Kidney tubule cell (primary cell): Measurements from ENCODE around the gene PHLPP1.
A peak's percentile ranks its signal among the peaks of the same experiment; 100 is the strongest.

Experiments used
- DNase-seq: peaks from one replicate; pipeline ENCODE4 v3.0.0-alpha.2; 2018; ENCODE audit warnings: low spot score

Gene PHLPP1

DNA sequence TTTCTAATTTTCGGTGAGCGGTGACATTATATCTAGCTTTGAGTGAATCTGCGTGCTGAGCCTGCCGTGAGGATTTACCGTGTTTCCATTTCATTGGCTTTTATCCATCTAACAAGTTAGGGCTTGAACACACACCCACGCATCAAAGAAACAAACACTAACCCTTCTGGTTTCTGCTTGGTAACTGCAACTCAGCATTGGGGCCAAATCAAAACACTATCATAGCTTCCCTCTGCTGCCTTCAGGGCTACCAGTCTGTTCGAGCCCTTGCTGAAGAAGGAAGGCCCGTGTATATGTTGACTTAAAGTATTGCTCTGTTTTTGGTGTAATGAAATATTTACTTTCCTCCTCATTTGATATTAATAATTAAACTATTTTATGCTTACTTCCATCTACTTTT lies 227.2 kb downstream of the PHLPP1 start:
- no peak for DNase-seq

DNA sequence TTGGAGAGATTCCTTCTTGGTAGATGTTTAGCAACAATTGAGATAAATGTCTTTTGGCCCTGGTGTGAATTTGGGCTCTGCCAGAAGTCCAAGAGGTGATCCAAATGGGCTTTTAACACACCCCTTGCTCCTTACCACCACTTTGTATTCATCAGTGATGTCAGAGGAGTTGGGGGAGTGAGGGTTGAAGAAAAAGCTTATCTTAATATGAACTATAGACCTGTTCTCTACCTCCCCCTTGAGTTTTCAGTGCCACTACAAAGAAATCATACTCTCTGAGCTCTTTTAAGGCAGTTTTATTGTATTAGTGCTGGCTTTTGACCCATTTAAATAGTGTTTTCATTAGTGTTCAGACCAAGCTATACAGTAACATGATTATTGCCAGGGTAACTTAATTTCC lies 229.1 kb downstream of the PHLPP1 start:
- DNase-seq = no peak

DNA sequence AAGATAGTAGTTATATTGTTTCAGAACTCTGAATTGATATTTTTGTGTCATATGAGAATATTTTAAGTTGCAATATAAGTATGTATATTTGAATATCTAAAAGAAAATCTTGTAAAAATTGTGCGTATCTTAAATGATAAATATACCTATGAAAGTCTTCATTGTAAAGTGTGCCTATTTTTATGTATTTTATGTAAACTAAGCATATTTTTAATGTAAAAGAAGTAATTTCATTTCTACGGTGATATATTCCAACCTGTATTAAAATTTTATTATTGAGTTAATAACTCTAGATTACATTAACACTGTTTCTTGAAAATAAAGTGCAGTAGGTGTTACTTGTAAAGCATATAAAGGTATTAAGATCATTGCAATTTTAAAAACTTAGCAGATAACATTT lies 233.4 kb downstream of the PHLPP1 start:
- DNase-seq = no peak

DNA sequence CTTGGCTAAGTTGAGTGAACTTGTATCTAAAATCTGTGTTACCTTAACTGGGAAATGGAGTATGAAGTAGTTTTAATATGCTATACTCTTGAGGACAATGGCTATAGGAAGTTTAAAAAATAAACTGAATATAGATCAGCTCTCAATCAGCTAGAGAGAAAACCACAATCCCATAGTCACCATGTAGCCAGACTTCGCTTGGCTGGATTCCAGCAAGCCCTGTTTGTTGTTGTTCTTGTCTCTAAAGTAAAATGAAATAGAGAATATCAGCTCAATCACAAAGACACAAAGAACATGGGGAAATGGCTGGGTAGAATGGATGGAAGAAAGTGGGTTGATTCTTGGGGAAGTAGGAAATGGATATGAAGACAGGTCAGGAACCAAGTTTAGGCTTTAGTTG lies 234.9 kb downstream of the PHLPP1 start:
- DNase-seq = no peak

DNA sequence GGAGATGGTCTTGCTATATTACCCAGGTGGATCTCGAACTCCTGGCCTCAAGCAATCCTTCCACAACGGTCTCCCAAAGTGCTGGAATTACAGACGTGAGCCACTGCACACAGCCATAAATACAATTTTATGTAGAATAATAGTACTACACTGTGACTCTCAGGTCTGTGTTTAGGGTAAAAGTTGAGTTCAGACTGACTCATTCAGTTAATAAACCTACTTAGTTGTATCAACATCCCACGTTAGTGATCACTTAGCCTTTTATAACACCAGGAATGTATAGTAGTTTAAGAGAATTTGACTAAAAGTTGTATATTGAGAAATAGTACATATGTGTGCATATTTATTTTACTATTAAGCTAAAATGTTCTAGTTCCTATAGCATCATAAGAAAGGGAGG lies 237.5 kb downstream of the PHLPP1 start:
- no peak for DNase-seq

- no peak for DNase-seq
Observed at GRCh38 chr18:62953663-62954062, 238.3 kb downstream of the PHLPP1 start.

DNA sequence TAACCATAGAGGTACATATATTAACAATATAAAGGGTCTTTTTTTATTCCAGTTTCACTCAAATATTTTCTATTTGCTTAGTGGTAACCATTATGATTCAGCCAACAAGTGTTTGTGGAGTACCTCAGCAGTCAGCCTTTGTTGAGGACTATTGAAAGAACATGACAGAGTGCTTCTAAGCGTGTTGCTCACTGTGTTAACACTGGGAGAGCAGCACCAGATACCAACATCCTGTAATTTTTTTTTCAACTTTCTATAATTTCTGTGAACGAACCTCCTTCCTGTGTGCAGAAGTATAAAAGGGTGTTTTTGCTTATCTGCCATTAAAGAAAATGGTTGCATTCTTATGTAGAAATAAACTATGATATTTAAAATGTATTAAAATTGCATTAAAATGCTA lies 239.0 kb downstream of the PHLPP1 start:
- peak; percentile 42 for DNase-seq

GRCh38 chr18:62957885-62958472 lies 242.6 kb downstream of the PHLPP1 start:
- DNase-seq = peak; percentile 61

DNA sequence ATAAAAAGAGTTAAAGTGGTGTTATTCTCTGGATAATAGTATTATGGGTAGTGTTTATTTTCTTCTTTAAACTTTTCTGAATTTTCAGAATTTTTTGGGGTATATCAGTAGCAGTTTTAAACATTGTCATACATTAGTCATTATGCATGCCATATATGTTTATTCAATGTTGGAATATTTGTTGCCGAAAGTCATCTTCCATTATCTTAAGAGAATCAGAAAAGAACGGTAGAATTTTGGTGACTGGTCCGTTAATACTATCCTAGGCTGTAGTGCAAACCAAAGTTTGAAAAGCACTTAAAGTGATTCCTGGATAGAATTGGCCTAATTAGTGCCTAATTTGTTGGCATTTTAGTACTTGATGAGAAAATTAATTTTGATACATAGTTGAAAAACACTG lies 244.1 kb downstream of the PHLPP1 start:
- no peak for DNase-seq

GRCh38 chr18:62963507-62963906 lies 248.2 kb downstream of the PHLPP1 start:
- DNase-seq = no peak

DNA sequence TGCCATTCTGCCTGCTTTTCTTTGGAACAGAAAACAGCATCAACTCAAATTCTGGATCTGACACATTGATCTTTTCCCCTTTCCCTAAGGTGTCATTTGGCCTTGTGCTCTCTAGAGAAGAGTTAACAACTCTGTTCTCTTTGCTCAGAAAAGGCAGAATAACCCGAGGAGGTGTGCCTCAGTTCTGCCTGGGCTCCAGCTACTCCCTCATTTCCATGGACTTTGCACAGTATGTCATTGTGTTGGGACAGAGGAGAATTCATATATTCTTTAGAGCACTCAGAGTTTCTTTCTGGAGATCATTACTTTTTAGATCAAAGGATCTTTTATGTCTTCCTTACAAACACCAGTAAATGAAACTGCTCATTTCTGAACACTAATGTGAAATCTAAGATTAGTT lies 249.1 kb downstream of the PHLPP1 start:
- no peak for DNase-seq

- no peak for DNase-seq
Observed at GRCh38 chr18:62967089-62967488, 251.7 kb downstream of the PHLPP1 start.

DNA sequence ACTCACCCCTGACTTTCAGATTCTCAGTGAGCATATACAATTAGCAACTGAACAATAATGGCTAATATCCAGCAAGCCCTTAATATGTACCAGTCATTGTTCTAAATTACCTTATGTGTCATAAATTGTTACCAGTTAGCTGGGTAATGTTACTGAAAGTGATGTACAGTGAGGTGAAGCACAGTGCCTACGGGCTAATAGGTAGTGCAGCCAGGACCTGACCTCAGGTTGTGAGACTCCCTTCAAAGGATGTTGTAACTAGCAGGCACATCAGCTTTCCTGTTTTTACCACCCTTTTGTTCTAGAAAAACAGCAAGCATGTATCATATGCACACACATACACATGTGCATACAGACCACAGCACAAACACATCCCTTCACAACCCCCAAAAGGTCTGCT lies 258.3 kb downstream of the PHLPP1 start:
- no peak for DNase-seq

DNA sequence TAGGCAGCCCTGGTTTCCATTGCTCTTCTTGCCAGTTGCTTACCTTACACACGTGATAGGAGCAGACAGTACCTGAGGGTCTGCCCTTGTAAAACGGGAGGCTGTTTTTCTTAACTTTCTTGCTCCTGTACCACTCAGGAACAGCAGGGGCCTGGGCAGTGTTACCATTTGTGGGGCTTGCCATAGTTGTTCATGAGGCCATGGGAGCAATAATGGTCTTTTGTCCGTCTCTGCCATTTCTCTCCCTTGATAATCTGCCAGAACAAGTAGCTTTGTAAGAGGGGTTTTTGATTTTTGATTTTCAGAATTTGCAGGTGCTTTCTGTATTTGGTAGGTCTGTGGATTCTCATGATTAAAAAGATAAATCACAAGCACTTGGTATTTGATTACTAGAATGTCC lies 259.0 kb downstream of the PHLPP1 start:
- DNase-seq = no peak

- no peak for DNase-seq
Observed at GRCh38 chr18:62974928-62975675, 259.8 kb downstream of the PHLPP1 start.

GRCh38 chr18:62975785-62976184 lies 260.4 kb downstream of the PHLPP1 start:
- no peak for DNase-seq

- DNase-seq = no peak
Observed at GRCh38 chr18:62976227-62976626, 260.9 kb downstream of the PHLPP1 start.

DNA sequence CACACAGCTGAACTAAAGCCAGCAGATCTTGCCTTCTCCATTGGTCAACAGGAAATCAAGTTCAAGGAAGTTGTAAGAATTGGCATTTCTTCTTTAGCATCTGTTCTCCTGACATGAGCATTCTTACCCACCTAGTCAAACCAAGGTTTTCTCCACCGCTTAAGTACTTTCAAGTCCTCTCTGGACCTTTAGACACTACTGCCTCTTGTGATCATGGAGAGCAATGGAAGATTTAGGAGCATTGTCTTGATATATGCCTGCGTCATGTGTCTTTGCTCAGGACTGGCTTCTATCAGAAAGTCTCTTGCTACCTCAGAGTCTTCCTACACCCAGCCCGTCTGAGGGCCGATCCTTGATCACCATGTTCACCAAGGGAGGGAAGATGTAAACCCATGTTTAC lies 262.2 kb downstream of the PHLPP1 start:
- no peak for DNase-seq

DNA sequence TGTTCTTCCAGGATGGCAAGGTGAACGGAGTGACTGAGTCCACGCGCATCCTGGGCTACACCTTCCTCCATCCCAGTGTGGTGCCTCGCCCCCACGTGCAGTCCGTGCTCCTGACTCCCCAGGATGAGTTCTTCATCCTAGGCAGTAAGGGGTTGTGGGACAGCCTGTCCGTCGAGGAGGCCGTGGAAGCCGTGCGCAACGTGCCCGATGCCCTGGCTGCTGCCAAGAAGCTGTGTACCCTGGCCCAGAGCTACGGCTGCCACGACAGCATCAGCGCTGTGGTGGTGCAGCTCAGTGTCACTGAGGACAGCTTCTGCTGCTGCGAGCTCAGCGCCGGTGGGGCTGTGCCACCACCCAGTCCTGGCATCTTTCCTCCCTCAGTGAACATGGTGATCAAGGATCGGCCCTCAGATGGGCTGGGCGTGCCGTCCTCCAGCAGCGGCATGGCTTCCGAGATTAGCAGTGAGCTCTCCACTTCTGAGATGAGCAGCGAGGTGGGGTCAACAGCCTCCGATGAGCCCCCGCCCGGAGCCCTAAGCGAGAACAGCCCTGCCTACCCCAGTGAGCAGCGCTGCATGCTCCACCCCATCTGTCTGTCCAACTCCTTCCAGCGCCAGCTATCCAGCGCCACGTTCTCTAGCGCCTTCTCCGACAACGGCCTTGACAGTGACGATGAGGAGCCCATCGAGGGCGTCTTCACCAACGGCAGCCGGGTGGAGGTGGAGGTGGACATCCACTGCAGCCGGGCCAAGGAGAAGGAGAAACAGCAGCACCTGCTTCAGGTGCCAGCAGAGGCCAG lies 263.1 kb downstream of the PHLPP1 start:
- no peak for DNase-seq

DNA sequence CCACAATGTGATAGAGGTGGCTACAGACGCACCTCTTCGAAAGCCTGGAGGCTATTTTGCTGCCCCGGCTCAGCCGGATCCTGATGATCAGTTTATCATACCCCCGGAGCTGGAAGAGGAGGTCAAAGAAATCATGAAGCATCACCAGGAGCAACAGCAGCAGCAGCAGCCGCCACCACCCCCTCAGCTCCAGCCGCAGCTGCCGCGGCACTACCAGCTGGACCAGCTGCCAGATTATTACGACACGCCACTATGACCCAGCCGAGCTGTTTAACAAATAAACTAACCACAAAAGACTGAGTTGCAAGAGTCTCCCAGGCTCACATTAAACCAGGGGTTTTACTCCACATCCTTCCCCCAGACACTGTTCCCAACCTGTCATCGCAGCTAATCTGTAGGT lies 263.8 kb downstream of the PHLPP1 start:
- no peak for DNase-seq

DNA sequence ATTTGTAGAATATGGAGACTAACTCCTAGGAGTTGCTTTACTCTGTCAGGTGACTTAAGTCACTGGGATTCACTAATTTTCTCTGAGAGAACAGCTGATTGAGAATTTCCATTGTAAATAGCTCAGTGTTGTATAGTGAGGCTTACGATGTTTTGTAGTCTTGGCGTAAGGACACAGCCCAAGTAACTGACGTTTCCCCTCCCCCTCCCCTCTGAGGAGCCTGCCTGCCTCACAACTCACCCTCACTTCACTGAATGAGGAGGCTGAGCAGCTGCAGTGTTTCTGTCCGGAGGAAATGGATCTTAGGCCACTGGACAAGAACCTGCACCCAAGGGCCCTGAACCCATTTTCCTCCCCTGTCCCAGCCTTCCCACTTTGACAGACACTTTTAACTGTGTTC lies 264.6 kb downstream of the PHLPP1 start:
- no peak for DNase-seq

- DNase-seq = no peak
Observed at GRCh38 chr18:62981566-62981965, 266.2 kb downstream of the PHLPP1 start.

GRCh38 chr18:62982600-62983251 lies 267.4 kb downstream of the PHLPP1 start:
- peak; percentile 61 for DNase-seq
